OCI-LY7 (cell line): ENCODE results near the gene NAA38. TPM values are rescaled to one million over a fixed set of nuclear protein-coding genes. Genes with fewer than 3 reads are reported as not detected.

Source experiments
- BruUV-seq: library from RNA; stranded (reverse); fragments of 400-500 nt; replicated peaks from 2 replicates; lab custom pipeline; 2021; lab: Mats Ljungman, UMichigan
- CTCF ChIA-PET: fragments of 300-600 bp; sonication (Branson Sonifier 250); formaldehyde crosslinking; loops from one replicate; lab custom pipeline; 2022; ENCODE audit warnings: antibody characterized with exemption; ENCODE audit not compliant: unreplicated experiment; lab: Charles Lee
- POLR2A ChIA-PET: fragments of 300-600 bp; sonication (Branson Sonifier 250); formaldehyde crosslinking; loops from one replicate; lab custom pipeline; 2022; ENCODE audit warnings: antibody characterized with exemption; lab: Charles Lee
- DNase-seq: peaks from one replicate; pipeline ENCODE4 v3.0.0-alpha.2; 2015; ENCODE audit warnings: low spot score
- H2AFZ ChIP-seq: fragments of 200-600 bp; sonication (generic), shearing (Covaris generic); 2 replicates; pipeline ENCODE4 v1.6.1; 2014; ENCODE audit warnings: mild to moderate bottlenecking, antibody characterized with exemption, low read length, moderate library complexity
- H3K27ac ChIP-seq: fragments of 200-600 bp; sonication (generic); 2 replicates; pipeline ENCODE4 v1.5.1; 2014; ENCODE audit warnings: mixed run types, low read depth, mild to moderate bottlenecking, moderate library complexity, low read length, inconsistent platforms; ENCODE audit not compliant: poor library complexity, severe bottlenecking
- H3K36me3 ChIP-seq: fragments of 200-600 bp; sonication (generic); 2 replicates; pipeline ENCODE4 v1.6.1; 2014; ENCODE audit warnings: mild to moderate bottlenecking, antibody characterized with exemption, low read length, moderate library complexity, mixed read lengths; ENCODE audit not compliant: insufficient read depth
- H3K4me1 ChIP-seq: fragments of 200-600 bp; sonication (generic); 2 replicates; pipeline ENCODE4 v1.5.1; 2014; ENCODE audit warnings: mild to moderate bottlenecking, low read length; ENCODE audit not compliant: insufficient read depth, poor library complexity, severe bottlenecking
- H3K4me2 ChIP-seq: fragments of 200-600 bp; sonication (generic); 2 replicates; pipeline ENCODE4 v1.6.1; 2014; ENCODE audit warnings: mild to moderate bottlenecking, low read length
- H3K4me3 ChIP-seq: fragments of 200-600 bp; sonication (generic); 2 replicates; pipeline ENCODE4 v1.5.1; 2014; ENCODE audit warnings: mild to moderate bottlenecking, low read depth, low read length; ENCODE audit not compliant: poor library complexity, severe bottlenecking
- H3K79me2 ChIP-seq: fragments of 200-600 bp; sonication (generic); 2 replicates; pipeline ENCODE4 v1.6.1; 2016; ENCODE audit warnings: low read depth, mild to moderate bottlenecking, low read length, moderate library complexity, mixed read lengths; ENCODE audit not compliant: insufficient read depth
- H3K9me2 ChIP-seq: fragments of 200-600 bp; sonication (generic); 2 replicates; pipeline ENCODE4 v1.6.1; 2016; ENCODE audit warnings: mild to moderate bottlenecking, low read length, mixed read lengths; ENCODE audit not compliant: insufficient read depth
- H3K9me3 ChIP-seq: fragments of 200-600 bp; sonication (generic); 2 replicates; pipeline ENCODE4 v1.6.1; 2014; ENCODE audit warnings: mild to moderate bottlenecking, mixed run types, low read length, mixed read lengths
- H4K20me1 ChIP-seq: fragments of 200-600 bp; sonication (generic); 2 replicates; pipeline ENCODE4 v1.6.1; 2014; ENCODE audit warnings: mild to moderate bottlenecking, antibody characterized with exemption, low read length, moderate library complexity, mixed read lengths; ENCODE audit not compliant: insufficient read depth
- EZH2phosphoT487 ChIP-seq: fragments of 200-600 bp; sonication (generic); IDR thresholded peaks from 2 replicates; pipeline ENCODE4 v1.6.1; 2018; ENCODE audit warnings: low read depth, borderline replicate concordance, mild to moderate bottlenecking, mixed run types, antibody characterized with exemption, low read length, moderate library complexity, mixed read lengths
- intact Hi-C: fragments of 100-400 bp; cut with micrococcal nuclease; formaldehyde crosslinking; loops from one replicate; pipeline ENCODE4 v1.10.0; 2022; ENCODE audit not compliant: unreplicated experiment
- total RNA-seq, 2 experiments: library from RNA; depleted of rRNA in 1 of 2; stranded (reverse); fragments of >200 nt in 1 of 2; shearing (Covaris generic) in 1 of 2; gene quantifications; 2 replicates each; pipeline ENCODE4 v1.2.3, GENCODE V29; 2014 to 2022
- TF ChIP-seq, protein P1 (sequence below): fragments of 200-600 bp; sonication (generic); conservative IDR thresholded peaks from 2 replicates; pipeline ENCODE4 v1.5.1; 2014; ENCODE audit warnings: mild to moderate bottlenecking, antibody characterized with exemption, low read length, moderate library complexity, mixed read lengths

Gene NAA38
- total RNA-seq, 2 experiments from 2014 or later, result 149 to 168 TPM

DNA sequence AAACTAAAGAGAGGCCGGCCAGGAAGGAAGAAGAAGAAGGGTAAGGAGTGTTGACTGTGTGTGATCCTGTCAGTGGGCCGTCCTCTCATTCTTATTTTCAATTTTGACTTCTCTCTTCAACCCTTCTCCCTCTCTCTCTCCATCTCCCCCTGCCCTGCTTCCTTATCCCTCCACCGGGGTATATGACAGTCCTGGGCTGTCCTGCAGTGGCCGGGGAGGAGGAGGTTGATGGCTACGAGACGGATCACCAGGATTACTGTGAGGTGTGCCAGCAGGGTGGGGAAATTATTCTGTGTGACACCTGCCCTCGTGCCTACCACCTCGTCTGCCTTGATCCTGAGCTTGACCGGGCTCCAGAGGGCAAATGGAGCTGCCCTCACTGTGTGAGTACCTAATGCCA, 36.9 kb upstream of the NAA38 start:
- ChIA-PET POLR2A (no interaction called here), CTCF (no interaction called here)
- BruUV-seq, result TSS peak; percentile 79
- intact Hi-C loops, result no loop called here
- Histone ChIP-seq H3K9me3 (no peaks in the 10 kb centered on the region), H3K4me1 (peaks cover 1% of the 10 kb centered on the region), H3K27ac (no peak overlapping the region), H3K9me2 (no peaks in the 10 kb centered on the region), H3K79me2 (peaks cover 5% of the 10 kb centered on the region; the same call in 1 of the 2 replicates), H3K4me3 (no peak overlapping the region), H3K36me3 (peaks cover 88% of the 10 kb centered on the region), H2AFZ (no peak overlapping the region), H3K4me2 (no peak overlapping the region), H4K20me1 (no peaks in the 10 kb centered on the region)
- DNase-seq, result no peak
- TF ChIP-seq, protein P1, sequence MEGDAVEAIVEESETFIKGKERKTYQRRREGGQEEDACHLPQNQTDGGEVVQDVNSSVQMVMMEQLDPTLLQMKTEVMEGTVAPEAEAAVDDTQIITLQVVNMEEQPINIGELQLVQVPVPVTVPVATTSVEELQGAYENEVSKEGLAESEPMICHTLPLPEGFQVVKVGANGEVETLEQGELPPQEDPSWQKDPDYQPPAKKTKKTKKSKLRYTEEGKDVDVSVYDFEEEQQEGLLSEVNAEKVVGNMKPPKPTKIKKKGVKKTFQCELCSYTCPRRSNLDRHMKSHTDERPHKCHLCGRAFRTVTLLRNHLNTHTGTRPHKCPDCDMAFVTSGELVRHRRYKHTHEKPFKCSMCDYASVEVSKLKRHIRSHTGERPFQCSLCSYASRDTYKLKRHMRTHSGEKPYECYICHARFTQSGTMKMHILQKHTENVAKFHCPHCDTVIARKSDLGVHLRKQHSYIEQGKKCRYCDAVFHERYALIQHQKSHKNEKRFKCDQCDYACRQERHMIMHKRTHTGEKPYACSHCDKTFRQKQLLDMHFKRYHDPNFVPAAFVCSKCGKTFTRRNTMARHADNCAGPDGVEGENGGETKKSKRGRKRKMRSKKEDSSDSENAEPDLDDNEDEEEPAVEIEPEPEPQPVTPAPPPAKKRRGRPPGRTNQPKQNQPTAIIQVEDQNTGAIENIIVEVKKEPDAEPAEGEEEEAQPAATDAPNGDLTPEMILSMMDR, result no peak
- no peak for TF ChIP-seq EZH2phosphoT487

GRCh38 chr17:7893187-7893880, 36.0 kb upstream of the NAA38 start:
- no peak overlapping the region for H2AFZ ChIP-seq
- H3K79me2 ChIP-seq, result peaks cover 13% of the 10 kb centered on the region; the same call in 1 of the 2 replicates
- ChIA-PET CTCF (no interaction called here), POLR2A (no interaction called here)
- H3K4me1 ChIP-seq, result peaks cover 10% of the 10 kb centered on the region
- peaks cover 79% of the 10 kb centered on the region for H3K36me3 ChIP-seq
- H3K9me3 ChIP-seq, result no peaks in the 10 kb centered on the region
- no peaks in the 10 kb centered on the region for H3K9me2 ChIP-seq
- H4K20me1 ChIP-seq, result 0 out of 2 replicates have a peak, but pooled peaks cover 3% of the 10 kb centered on the region
- no TSS peak for BruUV-seq
- TF ChIP-seq EZH2phosphoT487, result no peak
- TF ChIP-seq, protein P1, result no peak
- intact Hi-C loops, result no loop called here
- no peak overlapping the region for H3K4me3 ChIP-seq
- H3K27ac ChIP-seq, result no peak overlapping the region
- no peak for DNase-seq
- no peak overlapping the region for H3K4me2 ChIP-seq
